RWPE1 (cell line): ENCODE data around the gene S100A7A.

Experiments used
- CTCF ChIA-PET: fragments of 350-600 bp; sonication (Branson Sonifier 250); formaldehyde crosslinking; extraction: SDS; loops from one replicate; lab custom pipeline; 2021; lab: Yijun Ruan, JAX
- POLR2A ChIA-PET: fragments of 400-600 bp; formaldehyde crosslinking; extraction: SDS; loops from one replicate; lab custom pipeline; 2020; ENCODE audit warnings: antibody characterized with exemption; ENCODE audit not compliant: low non-redundant PET; lab: Yijun Ruan, JAX
- DNase-seq: peaks from one replicate; pipeline ENCODE4 v3.0.0; 2012; ENCODE audit warnings: low spot score
- H3K27ac ChIP-seq: fragments of 450-650 bp; 2 replicates; pipeline ENCODE4 v1.5.1; 2017
- CTCF ChIP-seq: fragments of 450-650 bp; conservative IDR thresholded peaks from 2 replicates; pipeline ENCODE4 v1.5.1; 2017; ENCODE audit warnings: low read depth, mild to moderate bottlenecking

The S100A7A gene

GRCh38 chr1:153374071-153374470 is 42.2 kb upstream of the S100A7A start:
- POLR2A ChIA-PET = no interaction called here
- TF ChIP-seq CTCF = no peak
- DNase-seq = no peak
- CTCF ChIA-PET = interaction anchor here (0.6 kb wide), 1 partner anchor 207 kb away, joined by 3 read pairs; no protein-coding TSS in a partner anchor
- no peak overlapping the region for H3K27ac ChIP-seq

- CTCF ChIA-PET = interaction anchor here (0.6 to 1.3 kb wide), 5 partner anchors 18 to 119 kb away, joined by 3 to 4 read pairs (median 3); partner anchors contain the start of genes PGLYRP4 and S100A9
- H3K27ac ChIP-seq = peak within 1 kb of the TSS; percentile 87
- peak; percentile 88 for DNase-seq
- POLR2A ChIA-PET = interaction anchor here (0.6 kb wide), 1 partner anchor 11 kb away, joined by 4 read pairs; no protein-coding TSS in a partner anchor
- no peak for TF ChIP-seq CTCF
These were observed 40.8 kb upstream of the S100A7A start, which contains the start of gene S100A12 for GRCh38 chr1:153375511-153375910. Gene S100A12, minus strand, starts transcription at chr1:153375621. Its CDS starts 1,029 bp downstream, at chr1:153374592.

GRCh38 chr1:153379591-153379990 is 36.7 kb upstream of the S100A7A start:
- POLR2A ChIA-PET = no interaction called here
- DNase-seq = no peak
- no peak overlapping the region for H3K27ac ChIP-seq
- CTCF ChIA-PET = interaction anchor here (0.6 kb wide), 1 partner anchor 117 kb away, joined by 4 read pairs; no protein-coding TSS in a partner anchor
- TF ChIP-seq CTCF = no peak

- no peak overlapping the region for H3K27ac ChIP-seq
- ChIA-PET CTCF (no interaction called here), POLR2A (no interaction called here)
- TF ChIP-seq CTCF = no peak
- no peak for DNase-seq
These were observed 35.6 kb upstream of the S100A7A start for GRCh38 chr1:153380711-153381110.

- POLR2A ChIA-PET = no interaction called here
- peak overlapping the region; percentile 60 for H3K27ac ChIP-seq
- no peak for DNase-seq
- CTCF ChIA-PET = interaction anchor here (0.6 to 1.2 kb wide), 2 partner anchors 12 to 16 kb away, joined by 3 read pairs; no protein-coding TSS in a partner anchor
- no peak for TF ChIP-seq CTCF
These were observed 31.3 kb upstream of the S100A7A start for GRCh38 chr1:153384958-153385580.

GRCh38 chr1:153386500-153386901 is 29.8 kb upstream of the S100A7A start:
- CTCF ChIA-PET = no interaction called here
- no peak for DNase-seq
- H3K27ac ChIP-seq = peak overlapping the region; percentile 86
- POLR2A ChIA-PET = no interaction called here
- no peak for TF ChIP-seq CTCF
